Right lobe of liver (tissue), 4 donors: ENCODE data around the gene KIF20B.

Experiments
- POLR2A ChIP-seq: fragments of 450-650 bp; IDR thresholded peaks from one replicate; pipeline ENCODE4 v1.6.1; 2017; ENCODE audit warnings: antibody characterized with exemption, mild to moderate bottlenecking
- TF ChIP-seq, protein P1 (sequence below), 4 donors: fragments of 200-600 bp in 3 of 4; fragments of 450-650 bp in 1 of 4; IDR thresholded peaks; one replicate each; pipeline versions ENCODE4 v1.5.1 to v1.8.0; 2016 to 2022; ENCODE audit warnings: antibody characterized with exemption in 4 of 4, mild to moderate bottlenecking in 2 of 4
- donor health status: DM: no; HTN: no; CAD: no.
- donor health status: DM: no; HTN: no; CAD: no.
- donor health status: DM: no; HTN: yes; CAD: no.

DNA sequence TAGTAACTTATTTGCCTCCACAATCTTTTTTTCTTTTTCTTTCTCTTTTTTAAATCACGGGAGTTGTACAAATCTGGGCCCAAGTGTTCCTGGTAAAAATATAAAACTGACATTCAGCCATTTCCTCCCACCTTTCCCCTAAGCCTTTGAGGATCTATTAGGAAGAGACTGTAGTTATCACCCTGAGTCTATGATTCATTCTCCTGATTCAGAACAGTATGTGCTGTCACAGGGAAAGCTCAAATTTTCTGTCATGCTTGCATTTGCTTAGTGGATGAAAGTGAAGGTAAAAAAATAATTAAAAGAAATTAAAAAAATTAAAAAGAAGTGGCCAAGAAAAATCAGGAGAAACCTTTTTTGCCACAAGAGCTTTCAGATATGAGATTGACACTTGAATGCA, 71.7 kb downstream of the KIF20B start:
- TF ChIP-seq, protein P1, sequence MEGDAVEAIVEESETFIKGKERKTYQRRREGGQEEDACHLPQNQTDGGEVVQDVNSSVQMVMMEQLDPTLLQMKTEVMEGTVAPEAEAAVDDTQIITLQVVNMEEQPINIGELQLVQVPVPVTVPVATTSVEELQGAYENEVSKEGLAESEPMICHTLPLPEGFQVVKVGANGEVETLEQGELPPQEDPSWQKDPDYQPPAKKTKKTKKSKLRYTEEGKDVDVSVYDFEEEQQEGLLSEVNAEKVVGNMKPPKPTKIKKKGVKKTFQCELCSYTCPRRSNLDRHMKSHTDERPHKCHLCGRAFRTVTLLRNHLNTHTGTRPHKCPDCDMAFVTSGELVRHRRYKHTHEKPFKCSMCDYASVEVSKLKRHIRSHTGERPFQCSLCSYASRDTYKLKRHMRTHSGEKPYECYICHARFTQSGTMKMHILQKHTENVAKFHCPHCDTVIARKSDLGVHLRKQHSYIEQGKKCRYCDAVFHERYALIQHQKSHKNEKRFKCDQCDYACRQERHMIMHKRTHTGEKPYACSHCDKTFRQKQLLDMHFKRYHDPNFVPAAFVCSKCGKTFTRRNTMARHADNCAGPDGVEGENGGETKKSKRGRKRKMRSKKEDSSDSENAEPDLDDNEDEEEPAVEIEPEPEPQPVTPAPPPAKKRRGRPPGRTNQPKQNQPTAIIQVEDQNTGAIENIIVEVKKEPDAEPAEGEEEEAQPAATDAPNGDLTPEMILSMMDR (IDR thresholded peaks at IDR 0.05), result no peak
- TF ChIP-seq POLR2A, result no peak
